B cell (primary cell): ENCODE results near the gene MBNL2. TPM values are rescaled to one million over a fixed set of nuclear protein-coding genes. Genes with fewer than 3 reads are reported as not detected.

ENCODE experiments used
- ATAC-seq: fragments of 200-7000 bp; cut with Tn5 transposase; one replicate; pipeline ENCODE4 v1.10.0; 2021; ENCODE audit warnings: low read depth, mild to moderate bottlenecking, moderate number of reproducible peaks, moderate library complexity
- CTCF ChIA-PET: fragments of 350-600 bp; sonication (Branson Sonifier 250); formaldehyde crosslinking; loops from one replicate; lab custom pipeline; 2021; ENCODE audit warnings: antibody characterized with exemption, inconsistent platforms; lab: Charles Lee
- POLR2A ChIA-PET: fragments of 350-600 bp; sonication (Branson Sonifier 250); formaldehyde crosslinking; loops from one replicate; lab custom pipeline; 2021; ENCODE audit warnings: antibody characterized with exemption; lab: Charles Lee
- DNase-seq: peaks from one replicate; pipeline ENCODE4 v3.0.0; 2013
- H2AFZ ChIP-seq: 2 replicates; pipeline ENCODE4 v1.6.1; 2012; ENCODE audit warnings: mild to moderate bottlenecking, low read depth, low read length; ENCODE audit not compliant: insufficient read depth, poor library complexity, severe bottlenecking
- H3K27ac ChIP-seq, 2 donors: 1 replicate in 1 of 2; 2 replicates in 1 of 2; pipeline ENCODE4 v1.5.1; 2012 to 2013; ENCODE audit warnings: low read length in 2 of 2, mild to moderate bottlenecking in 2 of 2, moderate library complexity in 1 of 2
- H3K27me3 ChIP-seq, 4 experiments: fragments of 200-600 bp in 1 of 4; sonication (generic) in 1 of 4; replicated peaks in 1 of 4; 1 replicate in 2 of 4; 2 replicates in 2 of 4; pipeline versions ENCODE4 v1.6.1 to v1.7.0; 2013 to 2016; ENCODE audit warnings: low read length in 3 of 4, mild to moderate bottlenecking in 2 of 4, mixed read lengths in 1 of 4, moderate library complexity in 1 of 4; ENCODE audit not compliant: insufficient read depth in 4 of 4, control insufficient read depth in 3 of 4; ENCODE audit errors: control extremely low read depth in 1 of 4
- H3K36me3 ChIP-seq, 2 experiments: replicated peaks in 1 of 2; 1 replicate in 1 of 2; 2 replicates in 1 of 2; pipeline versions ENCODE4 v1.6.1 to v1.7.1; 2013; ENCODE audit warnings: low read length in 1 of 2; ENCODE audit not compliant: insufficient read depth in 2 of 2, control insufficient read depth in 1 of 2; ENCODE audit errors: control extremely low read depth in 1 of 2, extremely low read depth in 1 of 2
- H3K4me1 ChIP-seq, 2 donors: fragments of 200-600 bp in 1 of 2; sonication (generic) in 1 of 2; 1 replicate in 1 of 2; 2 replicates in 1 of 2; pipeline versions ENCODE4 v1.5.1 to v1.6.1; 2013 to 2017; ENCODE audit warnings: low read length in 2 of 2; ENCODE audit not compliant: control insufficient read depth in 2 of 2, insufficient read depth in 2 of 2
- H3K4me2 ChIP-seq: replicated peaks from 2 replicates; pipeline ENCODE3; 2012; ENCODE audit warnings: mild to moderate bottlenecking, low read depth, low read length; ENCODE audit not compliant: poor library complexity, severe bottlenecking
- H3K4me3 ChIP-seq, 5 experiments: fragments of 200-600 bp in 1 of 5; sonication (generic) in 1 of 5; 1 replicate in 3 of 5; 2 replicates in 2 of 5; pipeline versions ENCODE4 v1.5.1 to v1.7.0; 2011 to 2016; ENCODE audit warnings: low read length in 4 of 5, mild to moderate bottlenecking in 4 of 5, low read depth in 2 of 5, control low read depth in 1 of 5, moderate library complexity in 1 of 5; ENCODE audit not compliant: insufficient read depth in 1 of 5; ENCODE audit errors: control extremely low read depth in 1 of 5, extremely low read depth in 1 of 5
- H3K79me2 ChIP-seq: fragments of 200-600 bp; sonication (generic); one replicate; pipeline ENCODE4 v1.6.0; 2016; ENCODE audit warnings: low read length; ENCODE audit not compliant: control insufficient read depth, insufficient read depth
- H3K9ac ChIP-seq: fragments of 200-600 bp; sonication (generic); 2 replicates; pipeline ENCODE4 v1.6.1; 2017; ENCODE audit warnings: mild to moderate bottlenecking, low read length, moderate library complexity
- H3K9me3 ChIP-seq, 3 donors: one replicate each; pipeline versions ENCODE4 v1.6.1 to v1.7.1; 2013; ENCODE audit warnings: low read length in 2 of 3; ENCODE audit not compliant: control insufficient read depth in 2 of 3, insufficient read depth in 1 of 3; ENCODE audit errors: control extremely low read depth in 1 of 3
- H4K20me1 ChIP-seq: 2 replicates; pipeline ENCODE4 v1.6.0; 2012; ENCODE audit warnings: mild to moderate bottlenecking, low read length; ENCODE audit not compliant: insufficient read depth, control insufficient read depth, poor library complexity, severe bottlenecking
- H3K27ac Mint-ChIP-seq: one replicate; pipeline ENCODE4 v1.8.0; 2021; ENCODE audit warnings: mixed read lengths
- H3K27me3 Mint-ChIP-seq: one replicate; pipeline ENCODE4 v1.8.0; 2021; ENCODE audit warnings: mixed read lengths
- H3K4me1 Mint-ChIP-seq: one replicate; pipeline ENCODE4 v1.8.0; 2021; ENCODE audit warnings: mixed read lengths
- H3K4me3 Mint-ChIP-seq: one replicate; pipeline ENCODE4 v1.8.0; 2021; ENCODE audit warnings: mixed read lengths
- H3K9me3 Mint-ChIP-seq: one replicate; pipeline ENCODE4 v1.8.0; 2022; ENCODE audit warnings: mixed read lengths; ENCODE audit not compliant: insufficient read depth
- CTCF ChIP-seq: fragments of 200-600 bp; IDR thresholded peaks from one replicate; pipeline ENCODE4 v1.8.0; 2022; ENCODE audit warnings: antibody characterized with exemption, mild to moderate bottlenecking
- EZH2 ChIP-seq: IDR thresholded peaks from 2 replicates; pipeline ENCODE4 v1.6.1; 2012; ENCODE audit warnings: borderline replicate concordance, low read depth, mild to moderate bottlenecking, moderate library complexity, low read length; ENCODE audit not compliant: insufficient read depth, poor library complexity, severe bottlenecking
- WGBS: methylation state at CpG from one replicate; pipeline ENCODE4 v1.1.5; 2013; ENCODE audit warnings: missing lambda C conversion rate; ENCODE audit not compliant: insufficient coverage; 5-methylcytosine and 5-hydroxymethylcytosine counted together
- intact Hi-C: fragments of 100-400 bp; cut with micrococcal nuclease; formaldehyde crosslinking; loops from one replicate; pipeline ENCODE4 v1.10.0; 2022
- polyA plus RNA-seq: library from polyadenylated mRNA; depleted of rRNA; stranded (reverse); fragments of >200 nt; gene quantifications from 2 replicates; pipeline ENCODE4 v1.2.3, GENCODE V29; 2012
- total RNA-seq, 2 donors: library from RNA; stranded (reverse); fragments of 120-200 nt in 1 of 2; gene quantifications; 1 replicate in 1 of 2; 2 replicates in 1 of 2; pipeline versions ENCODE4 v1.2.3 to v1.2.4, GENCODE V29; 2013 to 2022

Gene MBNL2
- total and polyA plus RNA-seq, 2 donors (not counting 1 experiment from before 2014, with no cell fraction given) = 6.9 to 50.1 TPM

DNA sequence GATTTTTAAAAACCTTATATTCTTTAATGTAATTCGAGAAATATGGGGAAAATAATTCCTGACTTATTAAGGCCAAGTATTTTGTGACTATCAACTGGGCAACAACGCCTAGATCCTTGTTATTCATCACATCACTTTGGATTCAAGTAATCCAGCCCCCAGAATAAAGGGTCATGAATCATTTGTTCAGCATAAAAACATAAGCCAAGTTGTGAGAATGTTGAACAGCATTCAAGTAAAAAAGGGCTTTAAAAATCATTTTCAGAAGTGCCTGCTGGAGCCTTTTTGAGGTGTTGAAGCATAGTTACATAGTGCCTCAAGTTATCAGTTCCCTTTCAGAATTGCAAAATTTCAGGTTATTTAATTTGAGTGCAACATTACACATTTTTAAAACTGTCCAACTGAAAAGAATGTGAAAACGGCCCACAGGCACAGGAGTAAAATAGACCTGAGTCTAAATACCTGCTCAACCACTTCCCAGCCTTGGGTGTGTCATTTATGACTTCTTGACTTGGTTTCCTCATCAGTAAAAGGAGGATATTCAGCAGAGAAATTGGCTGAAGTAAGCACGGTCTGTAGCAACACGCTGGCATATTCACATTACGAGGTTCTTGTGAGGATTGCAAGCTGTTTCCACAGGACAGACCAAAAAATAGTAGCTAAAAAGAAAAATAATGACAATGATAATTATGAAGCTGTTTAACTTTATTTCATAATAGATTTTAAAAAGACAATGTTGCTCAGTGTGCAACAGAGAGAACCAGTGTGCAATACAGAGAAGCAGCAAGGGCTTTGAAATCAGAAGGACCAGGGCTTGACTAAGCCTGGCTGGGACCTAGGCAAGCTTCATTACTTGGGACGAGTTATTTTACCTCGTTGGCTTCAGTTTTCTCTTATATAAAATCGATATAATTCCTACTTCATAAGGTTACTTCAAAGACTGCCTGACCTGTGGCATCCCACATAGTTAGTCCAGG lies 56.6 kb downstream of the MBNL2 start:
- intact Hi-C loops = loop anchor here (10.0 kb wide), 1 partner anchor 54 kb away; the partner anchor contains the start of gene MBNL2

More for the DNA sequence above, 56.6 kb downstream of the MBNL2 start:
- ChIA-PET CTCF (no interaction called here), POLR2A (no interaction called here)
- no peak overlapping the region for H3K9ac ChIP-seq
- no peaks in the 10 kb centered on the region for H3K9me3 ChIP-seq
- H3K4me3 ChIP-seq = no peak overlapping the region
- ATAC-seq (no peak), DNase-seq (no peak)
- WGBS = 84% methylated on average over 4 of the region's 9 CpGs
- no peaks in the 10 kb centered on the region for H3K27me3 ChIP-seq
- peaks cover 70% of the 10 kb centered on the region for H3K4me1 Mint-ChIP-seq
- no peak overlapping the region for H3K27ac Mint-ChIP-seq
- peaks cover 57% of the 10 kb centered on the region for H4K20me1 ChIP-seq
- no peak for TF ChIP-seq EZH2
- TF ChIP-seq CTCF = no peak
- H3K27me3 Mint-ChIP-seq = no peaks in the 10 kb centered on the region
- H2AFZ ChIP-seq = no peak overlapping the region
- no peak overlapping the region for H3K4me3 Mint-ChIP-seq
- H3K27ac ChIP-seq = no peak overlapping the region
- peaks cover 78% of the 10 kb centered on the region for H3K79me2 ChIP-seq
- H3K9me3 Mint-ChIP-seq = no peaks in the 10 kb centered on the region
- no peak overlapping the region for H3K4me2 ChIP-seq
- peaks cover 11 to 14% of the 10 kb centered on the region in 2 donors for H3K4me1 ChIP-seq
- peaks cover 2 to 14% of the 10 kb centered on the region in 2 experiments for H3K36me3 ChIP-seq
